K562 (cell line): Measurements from ENCODE around the gene PLS1. TPM values are rescaled to one million over a fixed set of nuclear protein-coding genes. Genes with fewer than 3 reads are reported as not detected.
A peak's percentile ranks its signal among the peaks of the same experiment; 100 is the strongest.

ENCODE experiments used
- BRD9 ChIP-seq: fragments of 450-650 bp; IDR thresholded peaks from 2 replicates; pipeline ENCODE4 v1.6.1; 2018; ENCODE audit warnings: low read depth; ENCODE audit not compliant: partially characterized antibody
- C11orf30 ChIP-seq: fragments of 450-650 bp; IDR thresholded peaks from 2 replicates; pipeline ENCODE4 v1.6.1; 2016; ENCODE audit warnings: low read depth, mild to moderate bottlenecking
- DMBX1 ChIP-seq: fragments of 250-450 bp; sonication (Bioruptor Pico); IDR thresholded peaks from 2 replicates; pipeline ENCODE4 v1.8.0; 2022; ENCODE audit warnings: inconsistent platforms, mild to moderate bottlenecking, moderate library complexity, borderline replicate concordance
- FOXM1 ChIP-seq, 2 experiments: fragments of 450-650 bp in 1 of 2; sonication (generic) in 1 of 2; formaldehyde crosslinking in 1 of 2; IDR thresholded peaks; 2 replicates each; pipeline versions ENCODE4 v1.6.1 to v1.9.0; 2017 to 2022; ENCODE audit warnings: low read depth in 2 of 2, mild to moderate bottlenecking in 2 of 2, missing genetic modification reagents in 1 of 2, moderate library complexity in 1 of 2
- HEY1 ChIP-seq: fragments of 250-450 bp; sonication (Bioruptor Pico); IDR thresholded peaks from 2 replicates; pipeline ENCODE4 v1.5.0; 2020; ENCODE audit warnings: mild to moderate bottlenecking, moderate library complexity, borderline replicate concordance
- LARP7 ChIP-seq: fragments of 450-650 bp; IDR thresholded peaks from 2 replicates; pipeline ENCODE4 v1.6.1; 2016
- SMARCC2 ChIP-seq: fragments of 450-650 bp; IDR thresholded peaks from 2 replicates; pipeline ENCODE4 v1.6.1; 2017; ENCODE audit warnings: antibody characterized with exemption, moderate library complexity, mild to moderate bottlenecking, low read depth
- TAF7 ChIP-seq: fragments of 450-650 bp; IDR thresholded peaks from 2 replicates; pipeline ENCODE4 v1.6.1; 2016; ENCODE audit warnings: missing genetic modification characterization, missing compliant biosample characterization
- XRCC5 ChIP-seq: fragments of 200-400 bp; formaldehyde crosslinking; IDR thresholded peaks from 2 replicates; pipeline ENCODE4 v1.6.1; 2017; ENCODE audit warnings: low read depth, mild to moderate bottlenecking, low read length
- ZNF766 ChIP-seq: fragments of 200-800 bp; sonication (Bioruptor generic); conservative IDR thresholded peaks from 2 replicates; pipeline ENCODE4 v1.6.1; 2016; ENCODE audit warnings: missing genetic modification characterization, missing compliant biosample characterization
- polyA plus RNA-seq, 8 experiments: library from polyadenylated mRNA; depleted of rRNA in 4 of 8; stranded (reverse) in 5 of 8; unstranded in 3 of 8; fragments of >200 nt; fragmentation: Nextera tagmentation in 2 of 8; fragmentation: Illumina TruSeq in 1 of 8; extraction: Ambion mirVana in 2 of 8; extraction: Trizol in 1 of 8; gene quantifications; 2 replicates each; pipeline versions ENCODE4 v1.2.1 to v1.2.3, GENCODE V29; 2011 to 2014; ENCODE audit warnings: inconsistent platforms in 1 of 8, missing spikeins in 1 of 8
- total RNA-seq, 7 experiments: library from RNA; depleted of rRNA in 6 of 7; stranded (reverse); fragments of >200 nt in 6 of 7; fragmentation: Illumina TruSeq in 2 of 7; extraction: Trizol in 2 of 7; gene quantifications; 2 replicates each; pipeline versions ENCODE4 v1.2.1 to v1.2.3, GENCODE V29; 2011 to 2021; ENCODE audit warnings: low replicate concordance in 1 of 7
- TF ChIP-seq, protein P1 (sequence below), 2 experiments: fragments of 450-650 bp in 1 of 2; sonication (generic) in 1 of 2; formaldehyde crosslinking in 1 of 2; IDR thresholded peaks; 2 replicates each; pipeline versions ENCODE4 v1.7.1 to v1.9.0; 2016 to 2022; ENCODE audit warnings: inconsistent platforms in 1 of 2, mild to moderate bottlenecking in 1 of 2, missing genetic modification reagents in 1 of 2
- TF ChIP-seq, protein P2 (sequence below): fragments of 250-450 bp; sonication (Bioruptor Pico); IDR thresholded peaks from 2 replicates; pipeline ENCODE4 v1.5.0; 2022; ENCODE audit warnings: mild to moderate bottlenecking
- TF ChIP-seq, protein P3 (sequence below): sonication (generic); formaldehyde crosslinking; IDR thresholded peaks from 2 replicates; pipeline ENCODE4 v1.8.0; 2022; ENCODE audit warnings: mild to moderate bottlenecking, missing genetic modification reagents

PLS1 gene
- total and polyA plus RNA-seq, 9 of the 15 experiments (the other 6 are each of a cell fraction or from before 2014, with no cell fraction given), result 6.1 to 21.3 (median 13.0) TPM

DNA sequence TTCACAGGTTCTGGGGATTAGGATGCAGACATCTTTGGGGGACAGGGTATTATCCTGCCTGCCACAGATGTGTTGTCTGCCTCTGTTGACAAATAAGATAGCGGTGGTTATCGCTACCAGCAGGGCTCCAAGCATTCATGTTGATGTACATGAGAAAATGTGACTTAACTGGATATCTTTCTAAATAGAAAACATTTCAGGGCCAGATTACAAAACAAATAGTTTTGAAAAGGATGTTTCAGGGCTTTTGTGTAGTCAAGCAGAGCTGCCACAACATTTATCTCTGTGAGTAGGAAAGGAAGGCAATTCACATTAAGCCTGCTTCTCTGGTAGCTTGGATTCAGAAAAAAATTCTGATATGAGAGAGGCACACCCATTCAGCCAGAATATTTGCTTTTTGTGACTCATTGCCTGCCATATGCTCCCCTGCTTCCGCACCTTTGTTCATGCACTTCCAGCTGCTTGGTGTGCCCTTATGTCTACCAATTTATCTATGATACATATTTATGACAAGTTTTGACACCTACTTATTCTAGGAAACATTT lies 22.8 kb downstream of the PLS1 start (continued):
- no peak for TF ChIP-seq TAF7
- no peak for TF ChIP-seq HEY1
- TF ChIP-seq, protein P1, sequence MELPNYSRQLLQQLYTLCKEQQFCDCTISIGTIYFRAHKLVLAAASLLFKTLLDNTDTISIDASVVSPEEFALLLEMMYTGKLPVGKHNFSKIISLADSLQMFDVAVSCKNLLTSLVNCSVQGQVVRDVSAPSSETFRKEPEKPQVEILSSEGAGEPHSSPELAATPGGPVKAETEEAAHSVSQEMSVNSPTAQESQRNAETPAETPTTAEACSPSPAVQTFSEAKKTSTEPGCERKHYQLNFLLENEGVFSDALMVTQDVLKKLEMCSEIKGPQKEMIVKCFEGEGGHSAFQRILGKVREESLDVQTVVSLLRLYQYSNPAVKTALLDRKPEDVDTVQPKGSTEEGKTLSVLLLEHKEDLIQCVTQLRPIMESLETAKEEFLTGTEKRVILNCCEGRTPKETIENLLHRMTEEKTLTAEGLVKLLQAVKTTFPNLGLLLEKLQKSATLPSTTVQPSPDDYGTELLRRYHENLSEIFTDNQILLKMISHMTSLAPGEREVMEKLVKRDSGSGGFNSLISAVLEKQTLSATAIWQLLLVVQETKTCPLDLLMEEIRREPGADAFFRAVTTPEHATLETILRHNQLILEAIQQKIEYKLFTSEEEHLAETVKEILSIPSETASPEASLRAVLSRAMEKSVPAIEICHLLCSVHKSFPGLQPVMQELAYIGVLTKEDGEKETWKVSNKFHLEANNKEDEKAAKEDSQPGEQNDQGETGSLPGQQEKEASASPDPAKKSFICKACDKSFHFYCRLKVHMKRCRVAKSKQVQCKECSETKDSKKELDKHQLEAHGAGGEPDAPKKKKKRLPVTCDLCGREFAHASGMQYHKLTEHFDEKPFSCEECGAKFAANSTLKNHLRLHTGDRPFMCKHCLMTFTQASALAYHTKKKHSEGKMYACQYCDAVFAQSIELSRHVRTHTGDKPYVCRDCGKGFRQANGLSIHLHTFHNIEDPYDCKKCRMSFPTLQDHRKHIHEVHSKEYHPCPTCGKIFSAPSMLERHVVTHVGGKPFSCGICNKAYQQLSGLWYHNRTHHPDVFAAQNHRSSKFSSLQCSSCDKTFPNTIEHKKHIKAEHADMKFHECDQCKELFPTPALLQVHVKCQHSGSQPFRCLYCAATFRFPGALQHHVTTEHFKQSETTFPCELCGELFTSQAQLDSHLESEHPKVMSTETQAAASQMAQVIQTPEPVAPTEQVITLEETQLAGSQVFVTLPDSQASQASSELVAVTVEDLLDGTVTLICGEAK (IDR thresholded peaks at IDR 0.05), result no peak
- TF ChIP-seq, protein P1 (CRISPR knock-in tag; IDR thresholded peaks at IDR 0.05), result no peak
- no peak for TF ChIP-seq XRCC5
- TF ChIP-seq BRD9, result no peak
- 0 out of 2 replicates have a peak, but pooled peaks have one; percentile 35 for TF ChIP-seq ZNF766 (CRISPR knock-in tag)
- no peak for TF ChIP-seq LARP7
- TF ChIP-seq C11orf30, result no peak
- TF ChIP-seq SMARCC2, result peak; percentile 79; the same call in 1 of the 2 replicates
- peak; percentile 90 for TF ChIP-seq FOXM1 (IDR thresholded peaks at IDR 0.05; ENCODE audit: low read depth)
- TF ChIP-seq FOXM1 (CRISPR knock-in tag; IDR thresholded peaks at IDR 0.05; ENCODE audit: low read depth), result no peak
- TF ChIP-seq, protein P2, sequence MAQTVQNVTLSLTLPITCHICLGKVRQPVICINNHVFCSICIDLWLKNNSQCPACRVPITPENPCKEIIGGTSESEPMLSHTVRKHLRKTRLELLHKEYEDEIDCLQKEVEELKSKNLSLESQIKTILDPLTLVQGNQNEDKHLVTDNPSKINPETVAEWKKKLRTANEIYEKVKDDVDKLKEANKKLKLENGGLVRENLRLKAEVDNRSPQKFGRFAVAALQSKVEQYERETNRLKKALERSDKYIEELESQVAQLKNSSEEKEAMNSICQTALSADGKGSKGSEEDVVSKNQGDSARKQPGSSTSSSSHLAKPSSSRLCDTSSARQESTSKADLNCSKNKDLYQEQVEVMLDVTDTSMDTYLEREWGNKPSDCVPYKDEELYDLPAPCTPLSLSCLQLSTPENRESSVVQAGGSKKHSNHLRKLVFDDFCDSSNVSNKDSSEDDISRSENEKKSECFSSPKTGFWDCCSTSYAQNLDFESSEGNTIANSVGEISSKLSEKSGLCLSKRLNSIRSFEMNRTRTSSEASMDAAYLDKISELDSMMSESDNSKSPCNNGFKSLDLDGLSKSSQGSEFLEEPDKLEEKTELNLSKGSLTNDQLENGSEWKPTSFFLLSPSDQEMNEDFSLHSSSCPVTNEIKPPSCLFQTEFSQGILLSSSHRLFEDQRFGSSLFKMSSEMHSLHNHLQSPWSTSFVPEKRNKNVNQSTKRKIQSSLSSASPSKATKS (CRISPR knock-in tag), result no peak
- TF ChIP-seq, protein P3, sequence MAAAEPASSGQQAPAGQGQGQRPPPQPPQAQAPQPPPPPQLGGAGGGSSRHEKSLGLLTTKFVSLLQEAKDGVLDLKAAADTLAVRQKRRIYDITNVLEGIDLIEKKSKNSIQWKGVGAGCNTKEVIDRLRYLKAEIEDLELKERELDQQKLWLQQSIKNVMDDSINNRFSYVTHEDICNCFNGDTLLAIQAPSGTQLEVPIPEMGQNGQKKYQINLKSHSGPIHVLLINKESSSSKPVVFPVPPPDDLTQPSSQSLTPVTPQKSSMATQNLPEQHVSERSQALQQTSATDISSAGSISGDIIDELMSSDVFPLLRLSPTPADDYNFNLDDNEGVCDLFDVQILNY (CRISPR knock-in tag), result no peak
- TF ChIP-seq DMBX1 (CRISPR knock-in tag), result peak; percentile 79
